ENCODE measurements around the gene ITGB7. TPM values are rescaled to one million over a fixed set of nuclear protein-coding genes. Genes with fewer than 3 reads are reported as not detected.

Gene ITGB7
- total and polyA plus RNA-seq, 9 of the 15 experiments (the other 6 are each of a cell fraction or from before 2014, with no cell fraction given) = 0.06 to 2.0 (median 0.67) TPM

- no peak for TF ChIP-seq PATZ1 (CRISPR knock-in tag; IDR thresholded peaks at IDR 0.05; ENCODE audit: borderline replicate concordance)
- TF ChIP-seq ZNF583 (CRISPR knock-in tag; IDR thresholded peaks at IDR 0.05) = no peak
- no peak for TF ChIP-seq LARP7 (IDR thresholded peaks at IDR 0.05)
- TF ChIP-seq SRSF1 (IDR thresholded peaks at IDR 0.05; ENCODE audit: low read depth, low read length) = no peak
- no peak for TF ChIP-seq ASH1L (IDR thresholded peaks at IDR 0.05; ENCODE audit: borderline replicate concordance, low read depth, partially characterized antibody)
- TF ChIP-seq DNMT1 (IDR thresholded peaks at IDR 0.05) = no peak
- no peak for TF ChIP-seq ZNF592 (IDR thresholded peaks at IDR 0.05)
- TF ChIP-seq IRF1 (CRISPR knock-in tag; IDR thresholded peaks at IDR 0.05; ENCODE audit: borderline replicate concordance) = no peak
- no peak for TF ChIP-seq KDM1A (IDR thresholded peaks at IDR 0.05)
- TF ChIP-seq RREB1 (CRISPR knock-in tag; IDR thresholded peaks at IDR 0.05) = no peak
- peak; percentile 96; the same call in 1 of the 2 replicates for TF ChIP-seq HDGF (IDR thresholded peaks at IDR 0.05)
- TF ChIP-seq MXI1 (IDR thresholded peaks at IDR 0.05; ENCODE audit: low read depth, low read length) = no peak
- TF ChIP-seq ADNP (tag; IDR thresholded peaks at IDR 0.05) = no peak
- TF ChIP-seq RB1 (IDR thresholded peaks at IDR 0.05; ENCODE audit: low read depth) = peak; percentile 74
Measured at GRCh38 chr12:53213348-53213747, 6.3 kb upstream of the ITGB7 start (continued).
